ENCODE measurements around the gene TTC9B. TPM values are rescaled to one million over a fixed set of nuclear protein-coding genes. Genes with fewer than 3 reads are reported as not detected.

TTC9B gene
- total RNA-seq = not detected

- Mint-ChIP-seq H3K27ac (no peak within 1 kb of the TSS), H3K27me3 (ENCODE audit: low read depth) (peaks cover 51% of the 10 kb centered on the region), H3K4me1 (ENCODE audit: low read depth) (peaks cover 27% of the 10 kb centered on the region), H3K9me3 (peaks cover 3% of the 10 kb centered on the region in 2 donors), H3K36me3 (ENCODE audit: insufficient read depth in 2 of 2) (peaks cover 3% of the 10 kb centered on the region in 2 donors), H3K4me3 (peak within 1 kb of the TSS; percentile 34 to 52)
- ATAC-seq (replicated peaks in 1 of 2) (peak; percentile 54 to 56), DNase-seq (peak; percentile 66 to 71)
These were observed at the start of gene TTC9B for GRCh38 chr19:40217934-40218890. Gene TTC9B (minus strand): TSS chr19:40218384. CDS start chr19:40218381, 3 bp downstream.

GRCh38 chr19:40267601-40267997, 49.4 kb upstream of the TTC9B start:
- Mint-ChIP-seq H3K27me3 (ENCODE audit: low read depth) (no peaks in the 10 kb centered on the region), H3K27ac (no peak overlapping the region), H3K4me1 (ENCODE audit: low read depth) (peaks cover 35% of the 10 kb centered on the region), H3K9me3 (no peaks in the 10 kb centered on the region), H3K36me3 (ENCODE audit: insufficient read depth in 2 of 2) (peaks cover 0 to 8% of the 10 kb centered on the region in 2 donors), H3K4me3 (no peak overlapping the region)
- DNase-seq (no peak), ATAC-seq (replicated peaks in 1 of 2) (no peak)

DNA sequence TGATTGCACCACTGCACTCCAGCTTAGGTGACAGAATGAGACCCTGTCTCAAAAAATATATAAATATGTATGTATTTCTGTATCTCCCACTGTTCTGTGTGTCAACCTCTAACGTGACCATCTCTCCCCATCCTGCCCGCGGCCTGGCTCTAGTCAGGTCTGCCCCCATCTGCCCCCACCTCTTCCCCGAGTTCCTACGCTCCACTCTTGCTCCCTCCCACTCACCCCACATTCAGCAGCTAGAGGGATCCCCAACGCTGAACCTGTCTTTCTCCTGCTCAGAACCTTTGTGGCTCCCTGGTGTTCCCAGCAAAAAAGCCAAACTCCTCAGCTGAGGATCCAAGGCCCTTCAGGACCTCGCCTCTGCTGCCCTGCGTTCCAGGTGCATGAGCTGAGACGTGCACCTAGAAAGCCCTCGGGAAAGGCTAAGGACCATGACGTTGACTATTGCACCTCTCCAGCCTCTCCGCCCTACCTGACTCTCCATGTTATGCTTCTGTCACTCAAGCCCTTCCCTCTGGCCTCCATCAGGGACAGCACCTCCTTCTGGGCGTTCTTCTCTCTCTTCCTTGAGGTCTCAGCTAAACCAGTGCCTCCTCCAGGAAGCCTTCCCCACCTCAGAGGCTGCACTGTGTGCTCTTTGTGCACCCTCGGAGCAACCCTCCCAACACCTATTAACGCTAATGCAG, 48.9 kb upstream of the TTC9B start:
- Mint-ChIP-seq H3K4me1 (ENCODE audit: low read depth) (peaks cover 35% of the 10 kb centered on the region), H3K27me3 (ENCODE audit: low read depth) (no peaks in the 10 kb centered on the region), H3K9me3 (no peaks in the 10 kb centered on the region), H3K36me3 (ENCODE audit: insufficient read depth in 2 of 2) (peaks cover 0 to 12% of the 10 kb centered on the region in 2 donors), H3K27ac (no peak overlapping the region), H3K4me3 (no peak overlapping the region)
- DNase-seq = no peak
- ATAC-seq (replicated peaks in 1 of 2) = no peak

DNA sequence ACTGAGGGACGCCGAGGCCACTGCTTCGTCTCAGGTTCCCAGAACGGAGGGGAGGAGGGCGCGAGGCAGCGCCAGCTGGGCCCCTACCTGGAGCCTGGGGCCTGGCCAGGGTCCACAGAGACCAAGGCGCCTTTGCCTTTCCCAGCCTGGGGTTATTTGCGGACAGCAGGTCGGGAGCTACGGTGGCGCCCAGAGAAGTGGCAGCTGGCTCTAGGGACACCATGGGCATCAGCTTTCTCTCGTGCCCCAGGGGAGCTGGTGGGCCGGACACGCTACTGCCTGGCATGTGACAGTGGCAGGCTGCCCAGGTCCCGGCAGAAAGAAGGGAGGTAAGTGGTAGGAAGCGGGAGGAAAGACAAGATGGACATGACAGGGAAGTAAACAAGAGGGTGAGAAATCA, 47.9 kb upstream of the TTC9B start:
- H3K36me3 Mint-ChIP-seq (ENCODE audit: insufficient read depth in 2 of 2) = peaks cover 0 to 13% of the 10 kb centered on the region in 2 donors
- no peak overlapping the region for H3K4me3 Mint-ChIP-seq
- ATAC-seq (replicated peaks in 1 of 2) (no peak), DNase-seq (no peak)
- no peaks in the 10 kb centered on the region for H3K9me3 Mint-ChIP-seq
- peaks cover 41% of the 10 kb centered on the region for H3K4me1 Mint-ChIP-seq (ENCODE audit: low read depth)
- no peaks in the 10 kb centered on the region for H3K27me3 Mint-ChIP-seq (ENCODE audit: low read depth)
- H3K27ac Mint-ChIP-seq = no peak overlapping the region

DNA sequence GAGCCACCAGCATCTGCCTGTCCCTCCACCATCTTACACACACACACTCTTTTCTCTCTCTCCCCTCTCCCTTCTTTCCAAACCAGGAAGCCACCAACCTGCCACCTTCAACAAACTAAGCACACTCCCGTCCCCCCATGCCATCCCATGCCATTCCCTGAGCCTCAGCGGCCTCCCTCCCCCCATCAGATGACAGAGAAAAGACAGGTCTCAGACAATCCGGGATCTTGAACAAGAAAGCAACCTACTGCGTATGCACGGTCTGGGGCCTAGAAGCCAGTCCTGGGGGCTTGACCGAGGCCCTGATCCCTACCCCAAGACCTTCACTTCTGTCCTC, 47.5 kb upstream of the TTC9B start:
- H3K4me1 Mint-ChIP-seq (ENCODE audit: low read depth) = peaks cover 42% of the 10 kb centered on the region
- H3K27ac Mint-ChIP-seq = no peak overlapping the region
- no peak overlapping the region for H3K4me3 Mint-ChIP-seq
- no peaks in the 10 kb centered on the region for H3K27me3 Mint-ChIP-seq (ENCODE audit: low read depth)
- H3K36me3 Mint-ChIP-seq (ENCODE audit: insufficient read depth in 2 of 2) = peaks cover 0 to 13% of the 10 kb centered on the region in 2 donors
- no peak for ATAC-seq (replicated peaks in 1 of 2)
- DNase-seq = no peak
- H3K9me3 Mint-ChIP-seq = no peaks in the 10 kb centered on the region

- ATAC-seq (replicated peaks in 1 of 2) = no peak
- no peak for DNase-seq
- peaks cover 0 to 12% of the 10 kb centered on the region in 2 donors for H3K36me3 Mint-ChIP-seq (ENCODE audit: insufficient read depth in 2 of 2)
- H3K27me3 Mint-ChIP-seq (ENCODE audit: low read depth) = no peaks in the 10 kb centered on the region
- no peak overlapping the region for H3K27ac Mint-ChIP-seq
- H3K4me1 Mint-ChIP-seq (ENCODE audit: low read depth) = peaks cover 41% of the 10 kb centered on the region
- H3K4me3 Mint-ChIP-seq = no peak overlapping the region
- no peaks in the 10 kb centered on the region for H3K9me3 Mint-ChIP-seq
These were observed 47.0 kb upstream of the TTC9B start for GRCh38 chr19:40265055-40265762.

DNA sequence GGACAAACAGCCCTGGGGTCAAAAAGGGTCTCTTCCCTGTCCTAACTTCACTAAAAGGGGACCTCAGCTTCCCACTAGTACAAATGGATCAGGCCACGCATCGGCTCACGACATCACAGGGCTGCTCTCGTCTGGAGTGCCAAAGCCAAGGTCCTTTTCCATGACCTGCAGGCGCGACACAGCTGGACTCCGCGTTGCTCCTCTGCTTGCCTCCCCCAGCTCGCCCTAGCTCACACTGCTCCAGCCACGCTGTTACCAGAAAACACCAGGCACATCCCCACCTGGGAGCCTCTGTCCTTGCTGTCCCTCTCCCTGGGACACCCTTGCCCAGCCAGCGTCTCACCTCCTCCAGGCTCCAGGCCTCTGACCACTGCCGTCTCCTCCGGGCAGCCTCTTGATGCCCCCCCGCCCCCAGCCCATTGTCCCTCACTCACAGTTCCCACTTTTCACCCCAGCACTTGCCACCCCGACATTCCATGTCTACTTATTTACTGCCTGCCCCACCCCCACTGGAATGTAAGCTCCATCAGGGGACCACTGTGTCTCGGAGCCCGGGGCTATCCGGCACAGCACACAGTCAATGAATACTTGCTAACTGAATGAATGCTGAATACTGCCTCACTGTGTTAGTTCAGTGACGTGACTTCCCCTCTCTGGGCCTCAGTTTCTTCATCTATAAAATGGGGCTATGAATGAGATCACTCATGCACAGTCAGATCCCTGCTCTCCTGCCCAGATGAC, 46.3 kb upstream of the TTC9B start:
- H3K4me3 Mint-ChIP-seq = no peak overlapping the region
- H3K36me3 Mint-ChIP-seq (ENCODE audit: insufficient read depth in 2 of 2) = peaks cover 0 to 12% of the 10 kb centered on the region in 2 donors
- no peaks in the 10 kb centered on the region for H3K27me3 Mint-ChIP-seq (ENCODE audit: low read depth)
- no peaks in the 10 kb centered on the region for H3K9me3 Mint-ChIP-seq
- no peak overlapping the region for H3K27ac Mint-ChIP-seq
- DNase-seq (no peak), ATAC-seq (replicated peaks in 1 of 2) (no peak)
- peaks cover 34% of the 10 kb centered on the region for H3K4me1 Mint-ChIP-seq (ENCODE audit: low read depth)

- ATAC-seq (replicated peaks in 1 of 2) (no peak), DNase-seq (no peak)
- no peak overlapping the region for H3K27ac Mint-ChIP-seq
- no peaks in the 10 kb centered on the region for H3K9me3 Mint-ChIP-seq
- peaks cover 28% of the 10 kb centered on the region for H3K4me1 Mint-ChIP-seq (ENCODE audit: low read depth)
- no peak overlapping the region for H3K4me3 Mint-ChIP-seq
- peaks cover 0 to 12% of the 10 kb centered on the region in 2 donors for H3K36me3 Mint-ChIP-seq (ENCODE audit: insufficient read depth in 2 of 2)
- H3K27me3 Mint-ChIP-seq (ENCODE audit: low read depth) = no peaks in the 10 kb centered on the region
These were observed 45.5 kb upstream of the TTC9B start for GRCh38 chr19:40263440-40264313.

GRCh38 chr19:40262422-40262821, 44.2 kb upstream of the TTC9B start:
- no peaks in the 10 kb centered on the region for H3K9me3 Mint-ChIP-seq
- no peak for ATAC-seq (replicated peaks in 1 of 2)
- no peaks in the 10 kb centered on the region for H3K27me3 Mint-ChIP-seq (ENCODE audit: low read depth)
- H3K27ac Mint-ChIP-seq = no peak overlapping the region
- H3K4me1 Mint-ChIP-seq (ENCODE audit: low read depth) = peaks cover 27% of the 10 kb centered on the region
- DNase-seq = no peak
- no peak overlapping the region for H3K4me3 Mint-ChIP-seq
- peaks cover 0 to 13% of the 10 kb centered on the region in 2 donors for H3K36me3 Mint-ChIP-seq (ENCODE audit: insufficient read depth in 2 of 2)

DNA sequence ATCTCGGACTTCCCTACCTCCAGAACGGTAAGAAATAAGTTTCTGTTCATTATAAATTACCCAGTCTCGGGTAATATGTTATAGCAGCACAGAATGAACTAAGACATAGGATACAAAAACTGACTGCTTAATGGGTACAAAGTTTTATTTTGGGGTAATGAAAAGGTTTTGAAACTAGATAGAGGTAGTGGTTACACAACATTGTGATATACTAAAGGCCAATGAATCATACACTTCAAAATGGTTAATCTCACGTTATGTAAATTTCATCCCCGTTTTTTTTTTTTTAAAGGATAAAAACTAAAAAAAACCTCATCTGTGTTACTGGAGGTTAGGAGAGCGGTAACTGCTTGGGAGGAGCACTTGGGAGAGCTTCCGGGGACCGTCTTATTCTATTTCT, 43.4 kb upstream of the TTC9B start:
- Mint-ChIP-seq H3K4me3 (no peak overlapping the region), H3K4me1 (ENCODE audit: low read depth) (peaks cover 32% of the 10 kb centered on the region), H3K27ac (no peak overlapping the region), H3K9me3 (no peaks in the 10 kb centered on the region), H3K27me3 (ENCODE audit: low read depth) (no peaks in the 10 kb centered on the region), H3K36me3 (ENCODE audit: insufficient read depth in 2 of 2) (peaks cover 0 to 13% of the 10 kb centered on the region in 2 donors)
- DNase-seq (no peak), ATAC-seq (replicated peaks in 1 of 2) (no peak)

DNA sequence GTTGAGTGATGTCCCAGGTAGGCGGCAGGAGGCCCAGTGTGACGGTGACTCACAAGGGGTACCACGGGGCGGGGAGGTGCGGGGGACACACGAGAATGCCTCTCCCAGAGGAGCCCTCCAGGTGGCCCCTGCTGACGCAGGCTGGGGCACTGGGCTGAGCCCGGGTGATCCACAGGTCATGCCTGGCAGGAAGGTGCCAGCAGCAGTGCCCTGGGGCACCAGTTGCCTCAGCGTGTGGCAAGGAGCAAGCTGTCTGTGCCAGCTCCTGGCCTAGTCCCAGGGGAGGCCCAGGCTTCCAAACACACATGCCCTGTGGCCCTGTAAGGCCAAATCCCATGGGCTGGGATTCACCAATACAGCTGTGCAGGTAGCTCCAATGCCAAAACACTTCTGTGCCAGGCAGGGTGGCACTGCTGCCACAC, 38.9 kb upstream of the TTC9B start:
- no peak overlapping the region for H3K27ac Mint-ChIP-seq

DNA sequence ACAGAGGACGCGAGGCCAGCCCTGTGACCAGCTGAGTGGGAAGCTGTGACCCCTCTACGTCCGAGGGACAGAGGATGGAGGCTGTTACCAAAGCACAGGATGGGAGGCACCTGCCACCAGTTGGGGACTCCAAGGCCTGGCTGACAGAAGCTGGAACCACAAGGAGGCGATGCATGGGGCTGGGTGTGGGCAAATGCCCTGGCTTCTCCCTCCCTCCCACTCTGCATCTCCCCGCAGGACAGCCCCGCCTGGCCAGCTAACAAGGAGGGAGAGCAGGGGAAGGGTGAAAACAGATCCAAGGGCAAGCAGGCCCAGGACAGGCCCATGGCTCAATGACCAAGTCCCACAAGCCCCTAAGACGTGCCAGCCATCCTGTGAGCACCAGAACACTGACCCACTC, 38.3 kb upstream of the TTC9B start:
- DNase-seq = no peak
- Mint-ChIP-seq H3K27me3 (ENCODE audit: low read depth) (no peaks in the 10 kb centered on the region), H3K4me3 (no peak overlapping the region), H3K27ac (no peak overlapping the region), H3K4me1 (ENCODE audit: low read depth) (peaks cover 16% of the 10 kb centered on the region), H3K36me3 (ENCODE audit: insufficient read depth in 2 of 2) (peaks cover 0 to 12% of the 10 kb centered on the region in 2 donors), H3K9me3 (no peaks in the 10 kb centered on the region)
- no peak for ATAC-seq (replicated peaks in 1 of 2)

More for the DNA sequence above, 38.9 kb upstream of the TTC9B start:
- Mint-ChIP-seq H3K36me3 (ENCODE audit: insufficient read depth in 2 of 2) (peaks cover 0 to 13% of the 10 kb centered on the region in 2 donors), H3K27me3 (ENCODE audit: low read depth) (no peaks in the 10 kb centered on the region), H3K4me1 (ENCODE audit: low read depth) (peaks cover 22% of the 10 kb centered on the region), H3K9me3 (no peaks in the 10 kb centered on the region), H3K4me3 (no peak overlapping the region)
- ATAC-seq (replicated peaks in 1 of 2) = no peak
- no peak for DNase-seq

All from activated T-cell treated with anti-CD3 and anti-CD28 coated beads, Interleukin-2, amount 50 U/mL, for 72 hours (primary cell).